Measurements from ENCODE around the gene DPP7.

- no peak for TF ChIP-seq CTCF (IDR thresholded peaks at IDR 0.05; ENCODE audit: low read depth, low read length)
- no peak for TF ChIP-seq EZH2phosphoT487 (IDR thresholded peaks at IDR 0.05; ENCODE audit: low read depth)
Observed at GRCh38 chr9:137111788-137112563, 2.6 kb downstream of the DPP7 start.
